HG02623 (cell line): Measurements from ENCODE around the gene HOXD9.

Source experiments
- ATAC-seq: cut with Tn5 transposase; IDR thresholded peaks from one replicate; pipeline ENCODE4 v1.9.1; 2021; ENCODE audit warnings: moderate library complexity; ENCODE audit not compliant: unreplicated experiment

HOXD9 gene

GRCh38 chr2:176085861-176086771 lies 36.4 kb upstream of the HOXD9 start:
- ATAC-seq, result no peak

DNA sequence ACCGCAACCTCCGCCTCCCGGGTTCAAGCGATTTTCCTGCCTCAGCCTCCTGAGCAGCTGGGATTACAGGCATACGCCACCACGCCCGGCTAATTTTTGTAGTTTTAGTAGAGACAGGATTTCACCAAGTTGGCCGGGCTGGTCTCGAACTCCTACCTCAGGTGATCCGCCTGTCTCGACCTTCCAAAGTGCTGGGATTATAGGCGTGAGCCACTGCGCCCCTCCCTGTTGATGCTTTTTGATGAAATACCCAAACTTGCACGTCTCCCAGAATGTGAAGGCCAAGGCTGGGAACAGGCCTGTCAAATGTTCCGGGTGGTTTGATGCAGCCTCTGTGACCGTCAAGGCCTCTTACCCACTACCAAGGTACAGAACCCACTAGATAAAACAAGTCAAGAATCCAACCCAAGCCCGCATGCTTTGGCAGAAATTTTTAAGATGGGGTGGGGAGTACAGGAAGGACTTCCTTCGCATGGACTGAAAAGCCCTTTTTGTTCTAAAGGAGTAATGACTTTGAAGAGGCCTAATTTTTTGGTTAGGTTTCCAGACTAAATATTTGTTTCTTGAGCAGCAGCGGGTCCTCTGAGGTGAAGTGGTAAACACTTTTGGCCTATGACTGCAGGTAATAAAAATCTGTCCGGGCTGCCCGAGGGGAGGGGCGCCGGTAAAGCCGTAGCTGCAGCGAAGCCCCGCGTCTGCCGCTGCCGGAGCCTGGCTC lies 35.0 kb upstream of the HOXD9 start:
- no peak for ATAC-seq

- no peak for ATAC-seq
Measured at GRCh38 chr2:176088048-176088936, 34.2 kb upstream of the HOXD9 start.

DNA sequence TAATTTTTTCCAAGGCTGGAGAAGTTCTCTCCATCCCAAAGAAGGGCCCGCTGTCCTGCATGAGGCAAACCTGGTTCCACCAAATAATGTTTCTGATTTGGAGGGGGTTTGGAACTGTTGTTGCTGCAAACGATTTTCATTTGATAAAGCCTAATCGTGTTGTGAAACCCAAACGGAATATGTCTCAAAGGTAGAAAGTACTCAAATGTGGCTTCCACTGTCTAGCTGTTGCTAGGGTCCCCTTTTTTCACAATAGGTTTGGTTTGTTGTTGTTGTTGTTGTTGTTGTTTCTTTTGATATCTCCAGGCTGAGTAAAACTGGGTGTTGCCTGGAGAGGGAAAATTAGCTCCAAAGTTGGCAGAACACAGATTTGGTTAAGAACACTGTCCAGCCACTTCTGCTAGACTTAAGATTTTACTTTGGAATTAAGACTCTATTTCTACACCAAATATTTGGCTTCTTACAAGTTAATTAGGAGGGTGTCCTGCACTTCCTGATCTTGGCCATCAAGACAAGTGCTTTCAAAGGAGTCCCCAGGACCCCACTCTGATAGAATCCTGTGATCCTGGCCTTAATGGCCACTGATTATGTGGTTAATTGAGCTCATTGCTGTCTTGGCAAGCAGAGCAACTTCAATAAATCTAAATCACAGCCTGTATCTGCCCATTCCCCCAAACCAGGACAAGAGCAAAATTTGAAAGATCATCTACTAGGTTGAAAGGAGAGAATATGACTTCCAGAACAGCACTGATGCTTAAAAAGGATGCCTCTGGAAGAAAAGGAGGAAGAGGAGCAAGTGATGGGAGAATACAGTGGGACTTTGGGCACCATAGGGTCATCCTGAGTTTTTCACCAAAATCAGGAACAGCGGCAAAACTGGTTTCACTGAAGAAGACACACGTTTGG lies 33.3 kb upstream of the HOXD9 start:
- no peak for ATAC-seq

GRCh38 chr2:176089843-176090395 lies 32.6 kb upstream of the HOXD9 start:
- no peak for ATAC-seq

DNA sequence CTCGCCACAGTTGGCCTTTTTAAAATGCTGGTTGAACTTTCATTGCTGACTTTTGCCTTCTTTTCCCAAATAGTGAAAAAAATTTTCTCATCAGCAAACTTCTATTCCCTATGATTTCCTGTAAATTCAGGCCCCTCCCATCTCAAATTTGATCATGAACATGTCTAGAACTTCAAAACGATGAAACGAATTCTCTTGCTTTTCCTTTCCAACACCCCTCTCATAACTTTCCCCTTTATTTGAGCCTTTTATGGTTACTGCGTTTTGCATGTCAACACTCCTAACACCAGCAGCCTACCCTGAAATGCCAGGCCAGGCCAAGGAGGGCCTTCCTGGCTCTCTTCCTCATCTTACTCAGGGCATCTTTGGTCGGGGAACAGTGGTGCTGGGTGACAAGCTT lies 31.7 kb upstream of the HOXD9 start:
- ATAC-seq, result no peak

DNA sequence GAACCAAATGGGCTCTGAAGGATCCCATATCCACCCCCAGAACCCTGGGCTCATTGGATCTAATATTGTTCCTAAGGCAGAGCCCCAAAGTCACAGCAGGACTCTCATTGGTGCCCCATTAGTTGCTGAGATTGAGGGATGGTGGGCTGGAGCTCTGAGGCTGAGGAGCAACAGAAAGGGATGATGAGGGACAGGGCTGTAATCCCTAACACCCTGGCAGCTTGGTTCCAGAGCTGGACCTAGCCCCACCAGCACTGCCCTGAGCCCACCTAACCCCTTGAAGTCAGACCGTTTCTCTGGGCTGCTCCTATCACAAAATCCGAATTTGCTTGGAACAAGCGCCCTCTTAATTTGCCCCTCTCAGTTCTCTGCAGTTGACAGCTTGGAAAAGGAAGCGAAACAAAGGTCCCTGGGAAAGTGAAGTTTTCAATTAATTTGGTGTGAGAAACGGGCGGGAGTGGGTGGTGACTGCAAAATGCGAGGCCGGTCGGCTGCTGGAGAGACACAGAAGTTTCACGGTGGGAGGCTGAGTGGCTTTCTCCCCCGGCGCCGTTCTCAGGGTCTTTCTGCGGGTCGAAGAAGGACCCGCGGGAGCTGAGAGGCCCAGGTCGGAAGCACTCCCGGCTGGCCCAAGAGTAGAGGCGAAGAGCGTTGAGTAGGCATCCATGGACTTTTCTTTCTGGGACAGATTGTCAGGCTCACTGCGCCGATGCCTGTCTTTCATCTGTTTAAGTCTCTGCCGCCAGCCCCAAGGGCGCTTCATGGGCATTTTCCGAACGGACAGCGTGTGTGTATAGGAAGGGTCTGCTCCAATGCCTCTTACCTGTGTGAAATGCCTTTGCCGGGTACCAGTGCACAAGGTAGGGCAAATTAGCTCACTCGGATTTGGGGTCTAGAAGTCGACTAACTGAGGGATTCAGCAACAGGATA lies 30.9 kb upstream of the HOXD9 start:
- no peak for ATAC-seq

DNA sequence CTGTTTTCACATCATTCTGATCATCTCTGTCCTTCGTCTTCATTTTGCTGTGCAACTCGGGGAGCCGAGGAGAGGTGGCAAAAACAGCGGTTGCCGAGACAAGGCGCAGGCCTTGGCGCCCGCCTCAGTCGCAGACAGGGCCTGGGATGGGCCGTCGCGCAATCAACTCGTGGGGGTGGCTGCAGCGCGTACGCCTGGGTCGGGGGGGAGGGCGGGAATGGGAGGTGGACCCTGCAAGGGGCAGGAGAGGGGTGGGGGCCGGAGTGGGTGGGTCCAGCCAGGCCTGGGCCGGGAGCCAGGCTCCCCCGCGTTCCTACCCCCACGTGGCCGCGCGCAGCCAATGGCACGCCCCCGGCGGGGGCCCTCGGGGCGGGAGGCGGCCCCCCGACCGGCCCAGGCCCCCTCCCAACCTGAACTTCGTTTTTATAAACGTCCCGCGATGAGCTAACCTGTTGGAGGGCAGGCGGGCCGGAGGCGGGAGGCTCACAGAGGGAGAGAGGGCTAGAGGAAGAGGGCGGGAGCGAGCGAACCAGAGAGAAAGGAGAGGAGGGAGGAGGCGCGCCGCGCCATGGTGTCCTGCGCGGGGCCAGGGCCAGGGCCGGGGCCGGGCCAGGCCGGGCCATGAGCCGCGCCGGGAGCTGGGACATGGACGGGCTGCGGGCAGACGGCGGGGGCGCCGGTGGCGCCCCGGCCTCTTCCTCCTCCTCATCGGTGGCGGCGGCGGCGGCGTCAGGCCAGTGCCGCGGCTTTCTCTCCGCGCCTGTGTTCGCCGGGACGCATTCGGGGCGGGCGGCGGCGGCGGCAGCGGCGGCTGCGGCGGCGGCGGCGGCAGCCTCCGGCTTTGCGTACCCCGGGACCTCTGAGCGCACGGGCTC lies 30.0 kb upstream of the HOXD9 start, which contains the start of gene HOXD13:
TSS of gene HOXD13 (plus strand) at position 452 of the 875 bp plus-strand sequence. CDS start at position 622, 170 bp downstream.
- ATAC-seq, result no peak

DNA sequence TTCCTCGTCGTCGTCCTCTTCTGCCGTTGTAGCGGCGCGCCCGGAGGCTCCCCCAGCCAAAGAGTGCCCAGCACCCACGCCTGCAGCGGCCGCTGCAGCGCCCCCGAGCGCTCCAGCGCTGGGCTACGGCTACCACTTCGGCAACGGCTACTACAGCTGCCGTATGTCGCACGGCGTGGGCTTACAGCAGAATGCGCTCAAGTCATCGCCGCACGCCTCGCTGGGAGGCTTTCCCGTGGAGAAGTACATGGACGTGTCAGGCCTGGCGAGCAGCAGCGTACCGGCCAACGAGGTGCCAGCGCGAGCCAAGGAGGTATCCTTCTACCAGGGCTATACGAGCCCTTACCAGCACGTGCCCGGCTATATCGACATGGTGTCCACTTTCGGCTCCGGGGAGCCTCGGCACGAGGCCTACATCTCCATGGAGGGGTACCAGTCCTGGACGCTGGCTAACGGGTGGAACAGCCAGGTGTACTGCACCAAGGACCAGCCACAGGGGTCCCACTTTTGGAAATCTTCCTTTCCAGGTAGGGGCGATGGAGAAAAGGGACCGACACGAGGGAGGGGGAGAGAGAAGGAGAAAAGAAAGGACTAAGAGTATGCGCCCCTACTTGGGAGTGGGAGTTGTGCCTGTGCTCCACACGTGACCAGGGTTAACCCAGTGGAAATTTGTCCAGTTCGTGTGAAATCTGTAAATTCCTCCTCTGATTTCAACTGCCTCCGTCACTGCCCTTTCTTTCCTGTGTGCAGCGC lies 29.2 kb upstream of the HOXD9 start:
- ATAC-seq, result no peak

- ATAC-seq, result no peak
Measured at GRCh38 chr2:176093898-176094249, 28.6 kb upstream of the HOXD9 start.

DNA sequence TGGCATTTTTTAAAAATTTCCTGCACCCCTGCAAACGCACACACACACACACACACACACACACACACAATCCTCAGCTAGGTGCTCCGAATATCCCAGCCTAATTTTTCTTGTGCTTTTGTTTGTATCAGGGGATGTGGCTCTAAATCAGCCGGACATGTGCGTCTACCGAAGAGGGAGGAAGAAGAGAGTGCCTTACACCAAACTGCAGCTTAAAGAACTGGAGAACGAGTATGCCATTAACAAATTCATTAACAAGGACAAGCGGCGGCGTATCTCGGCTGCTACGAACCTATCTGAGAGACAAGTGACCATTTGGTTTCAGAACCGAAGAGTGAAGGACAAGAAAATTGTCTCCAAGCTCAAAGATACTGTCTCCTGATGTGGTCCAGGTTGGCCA lies 28.2 kb upstream of the HOXD9 start:
- no peak for ATAC-seq

- no peak for ATAC-seq
Measured at GRCh38 chr2:176095421-176095820, 27.1 kb upstream of the HOXD9 start.

DNA sequence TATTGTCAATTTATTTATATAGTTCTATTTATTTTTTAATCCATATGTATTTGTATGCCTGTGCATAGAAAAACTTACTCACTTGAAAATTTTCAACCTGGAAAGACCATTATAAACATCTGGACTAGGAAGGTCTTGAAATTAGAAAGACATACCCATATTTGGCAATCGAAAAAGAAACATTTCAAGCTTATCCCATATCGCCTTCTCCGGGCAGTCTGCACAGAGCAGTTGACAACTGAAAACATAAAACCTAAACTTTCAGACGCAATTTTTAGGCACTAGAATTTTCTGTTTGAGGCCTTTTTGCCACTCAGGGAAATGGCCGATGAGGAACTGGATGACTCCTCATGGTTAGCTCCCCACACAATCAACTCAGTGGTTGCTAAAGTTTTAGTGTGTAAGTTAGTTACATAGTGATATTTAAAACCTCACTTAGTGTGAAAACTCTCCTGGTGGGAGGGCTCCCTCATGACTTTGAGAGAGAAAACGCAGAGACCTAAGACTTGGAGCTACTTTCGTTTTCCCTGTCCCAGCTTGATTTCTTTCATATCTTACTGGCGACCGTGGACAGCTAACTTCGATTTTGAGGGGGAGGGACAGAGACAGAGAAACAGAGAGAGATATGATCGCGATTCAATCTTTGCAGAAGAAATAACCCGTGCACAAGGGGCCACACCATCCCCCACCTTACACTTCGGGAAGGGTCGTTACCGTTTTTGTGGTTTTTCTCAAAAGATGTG lies 26.1 kb upstream of the HOXD9 start:
- no peak for ATAC-seq

- ATAC-seq, result peak; percentile 79
Measured at GRCh38 chr2:176096986-176097819, 25.3 kb upstream of the HOXD9 start.

GRCh38 chr2:176097820-176098365 lies 24.6 kb upstream of the HOXD9 start:
- no peak for ATAC-seq
